Measurements from ENCODE around the gene THYN1. TPM values are rescaled to one million over a fixed set of nuclear protein-coding genes. Genes with fewer than 3 reads are reported as not detected.

THYN1 gene
- polyA plus RNA-seq, 1 donor (not counting 4 experiments of a cell fraction or from before 2014, with no cell fraction given), result 45.8 TPM

GRCh38 chr11:134242376-134242775 is 10.8 kb downstream of the THYN1 start:
- FAIRE-seq (no peak), DNase-seq (ENCODE audit: low read depth, low spot score) (no peak)
- no peaks in the 10 kb centered on the region for H4K20me1 ChIP-seq (ENCODE audit: control insufficient read depth, extremely low read depth, insufficient read depth, low read length)
- H3K27ac ChIP-seq (ENCODE audit: control insufficient read depth, insufficient read depth, low read length), result no peak overlapping the region
- peaks cover 2% of the 10 kb centered on the region for H3K4me1 ChIP-seq (ENCODE audit: control insufficient read depth, extremely low read depth, insufficient read depth, low read length)
- H3K9me3 ChIP-seq (ENCODE audit: control insufficient read depth, low read depth, low read length), result no peaks in the 10 kb centered on the region
- no peaks in the 10 kb centered on the region for H3K27me3 ChIP-seq (ENCODE audit: control insufficient read depth, extremely low read depth, insufficient read depth, low read length)
- no peak overlapping the region for H3K4me2 ChIP-seq (ENCODE audit: control insufficient read depth, extremely low read depth, insufficient read depth, low read depth, low read length)
- TF ChIP-seq CTCF (optimal IDR thresholded peaks at IDR 0.05 in 1 of 3, IDR thresholded peaks at IDR 0.05 in 1 of 3, conservative IDR thresholded peaks at IDR 0.05 in 1 of 3; ENCODE audit: extremely low read depth in 1 of 3, insufficient read depth in 2 of 3, low read length in 3 of 3) (no peak), EZH2 (IDR thresholded peaks at IDR 0.05; ENCODE audit: low read length) (no peak)
- dilution Hi-C loops (cut with MboI; ENCODE audit: extremely low pct_ligation_motif_present, low sequenced_read_pairs), result no loop called here
- no peak overlapping the region for H3K4me3 ChIP-seq (ENCODE audit: control insufficient read depth in 2 of 3, extremely low read depth in 1 of 3, insufficient read depth in 2 of 3, low read depth in 1 of 3, low read length in 3 of 3)
- no peak overlapping the region for H3K9ac ChIP-seq (ENCODE audit: control insufficient read depth, extremely low read depth, insufficient read depth, low read length)
- H3K79me2 ChIP-seq (ENCODE audit: control insufficient read depth, insufficient read depth, low read length), result no peaks in the 10 kb centered on the region
- H2AFZ ChIP-seq (ENCODE audit: control insufficient read depth, low read length), result no peak overlapping the region
- peaks cover 31 to 47% of the 10 kb centered on the region in 2 experiments for H3K36me3 ChIP-seq (ENCODE audit: control insufficient read depth in 2 of 2, extremely low read depth in 1 of 2, insufficient read depth in 2 of 2, low read length in 2 of 2)
- H3K9me1 ChIP-seq (ENCODE audit: control insufficient read depth, extremely low read depth, insufficient read depth, low read length), result no peaks in the 10 kb centered on the region

GRCh38 chr11:134240592-134240991 is 12.6 kb downstream of the THYN1 start:
- H3K4me2 ChIP-seq (ENCODE audit: control insufficient read depth, extremely low read depth, insufficient read depth, low read depth, low read length), result no peak overlapping the region
- H3K27ac ChIP-seq (ENCODE audit: control insufficient read depth, insufficient read depth, low read length), result no peak overlapping the region
- H3K4me3 ChIP-seq (ENCODE audit: control insufficient read depth in 2 of 3, extremely low read depth in 1 of 3, insufficient read depth in 2 of 3, low read depth in 1 of 3, low read length in 3 of 3), result no peak overlapping the region
- peaks cover 2% of the 10 kb centered on the region for H3K4me1 ChIP-seq (ENCODE audit: control insufficient read depth, extremely low read depth, insufficient read depth, low read length)
- H3K79me2 ChIP-seq (ENCODE audit: control insufficient read depth, insufficient read depth, low read length), result no peaks in the 10 kb centered on the region
- H4K20me1 ChIP-seq (ENCODE audit: control insufficient read depth, extremely low read depth, insufficient read depth, low read length), result no peaks in the 10 kb centered on the region
- H2AFZ ChIP-seq (ENCODE audit: control insufficient read depth, low read length), result no peak overlapping the region
- FAIRE-seq, result no peak
- H3K9me3 ChIP-seq (ENCODE audit: control insufficient read depth, low read depth, low read length), result no peaks in the 10 kb centered on the region
- dilution Hi-C loops (cut with MboI; ENCODE audit: extremely low pct_ligation_motif_present, low sequenced_read_pairs), result no loop called here
- H3K27me3 ChIP-seq (ENCODE audit: control insufficient read depth, extremely low read depth, insufficient read depth, low read length), result no peaks in the 10 kb centered on the region
- no peak overlapping the region for H3K9ac ChIP-seq (ENCODE audit: control insufficient read depth, extremely low read depth, insufficient read depth, low read length)
- peaks cover 27 to 39% of the 10 kb centered on the region in 2 experiments for H3K36me3 ChIP-seq (ENCODE audit: control insufficient read depth in 2 of 2, extremely low read depth in 1 of 2, insufficient read depth in 2 of 2, low read length in 2 of 2)
- no peak for DNase-seq (ENCODE audit: low read depth, low spot score)
- no peak for TF ChIP-seq EZH2 (IDR thresholded peaks at IDR 0.05; ENCODE audit: low read length)
- TF ChIP-seq CTCF (optimal IDR thresholded peaks at IDR 0.05 in 1 of 3, IDR thresholded peaks at IDR 0.05 in 1 of 3, conservative IDR thresholded peaks at IDR 0.05 in 1 of 3; ENCODE audit: extremely low read depth in 1 of 3, insufficient read depth in 2 of 3, low read length in 3 of 3), result no peak
- H3K9me1 ChIP-seq (ENCODE audit: control insufficient read depth, extremely low read depth, insufficient read depth, low read length), result no peaks in the 10 kb centered on the region

All from keratinocyte (primary cell).